ENCODE results near the gene HMCN2.

HMCN2 gene

DNA sequence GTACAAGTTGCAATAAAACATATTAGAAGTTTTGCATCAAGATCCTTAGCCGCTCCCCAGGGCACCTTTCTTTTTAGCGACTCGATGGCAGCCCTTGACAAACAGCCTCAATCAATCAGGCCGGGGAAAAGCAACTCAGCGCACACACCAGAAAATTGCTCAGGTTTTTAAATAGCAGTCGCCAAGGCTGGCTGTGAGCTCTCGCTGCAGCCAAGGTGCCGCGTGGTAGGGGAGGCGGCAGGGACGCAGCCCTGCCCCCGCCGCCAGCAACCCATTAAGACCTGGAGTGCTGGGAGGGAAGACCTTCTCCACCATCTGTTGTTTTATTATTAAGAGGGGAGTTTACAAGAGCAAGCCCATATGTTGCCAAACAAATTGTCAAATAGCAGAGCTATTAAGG is 201.8 kb downstream of the HMCN2 start:
- TF ChIP-seq ZFX (IDR thresholded peaks at IDR 0.05; ENCODE audit: borderline replicate concordance) (no peak), CTCF (IDR thresholded peaks at IDR 0.05) (no peak)

GRCh38 chr9:130468566-130468965 is 203.0 kb downstream of the HMCN2 start:
- no peak for TF ChIP-seq CTCF (IDR thresholded peaks at IDR 0.05)
- TF ChIP-seq ZFX (IDR thresholded peaks at IDR 0.05; ENCODE audit: borderline replicate concordance) = no peak
- no peak overlapping the region for H3K27ac ChIP-seq

More for the DNA sequence above, 201.8 kb downstream of the HMCN2 start:
- no peak overlapping the region for H3K27ac ChIP-seq

- no peak for TF ChIP-seq ZFX (IDR thresholded peaks at IDR 0.05; ENCODE audit: borderline replicate concordance)
- TF ChIP-seq CTCF (IDR thresholded peaks at IDR 0.05) = no peak
- no peak overlapping the region for H3K27ac ChIP-seq
Observed at GRCh38 chr9:130470269-130470668, 204.7 kb downstream of the HMCN2 start.

GRCh38 chr9:130470950-130471349 is 205.4 kb downstream of the HMCN2 start:
- no peak for TF ChIP-seq ZFX (IDR thresholded peaks at IDR 0.05; ENCODE audit: borderline replicate concordance)
- TF ChIP-seq CTCF (IDR thresholded peaks at IDR 0.05) = no peak
- no peak overlapping the region for H3K27ac ChIP-seq

DNA sequence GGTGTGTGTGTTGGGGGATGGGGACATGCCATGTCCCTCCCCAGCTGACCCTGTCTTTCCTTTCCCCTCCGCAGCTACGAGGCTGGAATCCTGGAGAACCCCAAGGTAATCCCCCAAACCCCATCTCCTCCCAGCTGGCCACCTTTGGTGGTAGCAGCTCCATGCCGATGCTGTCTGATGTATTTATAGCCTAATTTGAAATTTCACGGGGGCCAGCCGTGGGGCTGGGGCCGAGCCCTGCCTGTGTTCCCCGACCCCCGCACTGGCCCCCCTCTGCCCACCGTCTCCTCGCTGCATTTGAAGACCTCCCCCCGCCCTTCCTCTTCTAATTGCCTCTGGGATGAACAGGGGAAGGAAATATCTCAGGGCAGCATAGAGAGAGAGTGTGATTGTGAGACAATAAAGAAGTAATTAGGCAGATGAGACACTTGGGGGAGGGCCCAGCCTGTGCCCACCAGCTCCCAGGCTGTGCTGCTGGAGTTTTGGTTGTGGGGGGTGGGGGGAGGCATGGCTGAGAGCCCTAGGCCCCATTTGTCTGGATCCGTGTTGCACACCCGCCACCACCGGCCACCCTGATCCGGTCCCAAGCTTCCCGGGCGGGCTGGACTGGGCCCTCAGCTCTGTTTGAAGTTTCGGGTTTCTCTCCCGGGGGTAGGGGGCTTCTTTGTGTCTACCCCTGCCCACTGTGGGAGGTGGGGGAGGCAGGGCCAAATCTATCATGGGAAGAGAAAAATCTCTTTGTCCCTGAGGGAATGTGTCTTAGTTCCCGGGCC is 206.0 kb downstream of the HMCN2 start:
- no peak for TF ChIP-seq ZFX (IDR thresholded peaks at IDR 0.05; ENCODE audit: borderline replicate concordance)
- no peak for TF ChIP-seq CTCF (IDR thresholded peaks at IDR 0.05)
- H3K27ac ChIP-seq = no peak overlapping the region

GRCh38 chr9:130472184-130472705 is 206.7 kb downstream of the HMCN2 start:
- no peak overlapping the region for H3K27ac ChIP-seq
- TF ChIP-seq CTCF (IDR thresholded peaks at IDR 0.05) = no peak
- no peak for TF ChIP-seq ZFX (IDR thresholded peaks at IDR 0.05; ENCODE audit: borderline replicate concordance)

DNA sequence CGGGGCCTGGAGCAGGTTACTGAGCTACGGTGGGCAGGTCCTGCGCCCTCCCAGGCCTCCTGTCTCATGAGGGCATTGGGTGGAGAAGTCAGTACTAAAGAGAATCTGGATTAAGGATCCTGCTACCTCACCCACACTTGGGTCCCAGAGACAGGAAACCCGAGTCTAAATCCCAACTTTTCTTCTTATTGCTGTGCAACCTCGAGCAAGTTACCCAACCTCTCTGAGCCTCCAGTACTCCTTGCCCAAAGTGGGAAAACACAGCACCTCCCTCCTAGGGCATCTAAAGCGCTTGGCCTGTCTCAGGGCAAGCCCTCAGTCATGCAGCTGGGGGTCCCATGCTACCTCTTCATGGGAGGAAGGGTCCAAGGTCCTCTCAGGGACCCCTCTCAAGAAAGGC is 207.4 kb downstream of the HMCN2 start:
- no peak overlapping the region for H3K27ac ChIP-seq
- TF ChIP-seq CTCF (IDR thresholded peaks at IDR 0.05) (no peak), ZFX (IDR thresholded peaks at IDR 0.05; ENCODE audit: borderline replicate concordance) (no peak)

All from 22Rv1 (cell line).